Prostate gland (tissue), 2 donors: ENCODE data around the gene ACOX3. TPM values are rescaled to one million over a fixed set of nuclear protein-coding genes. Genes with fewer than 3 reads are reported as not detected.

Experiments used
- DNase-seq: peaks from one replicate; pipeline ENCODE4 v3.0.0-alpha.2; 2019; ENCODE audit warnings: low spot score
- H3K27ac ChIP-seq, 2 donors: fragments of 200-600 bp; sonication (generic); 2 replicates each; pipeline ENCODE4 v1.5.1; 2017 to 2019
- H3K27me3 ChIP-seq: fragments of 200-600 bp; sonication (generic); replicated peaks from 2 replicates; pipeline ENCODE4 v1.5.1; 2019; ENCODE audit not compliant: insufficient read depth
- H3K36me3 ChIP-seq, 2 donors: fragments of 200-600 bp; sonication (generic); 1 replicate in 1 of 2; 2 replicates in 1 of 2; pipeline versions ENCODE4 v1.5.1 to v1.8.1; 2017 to 2019
- H3K4me1 ChIP-seq: fragments of 200-600 bp; sonication (generic); replicated peaks from 2 replicates; pipeline ENCODE4 v1.5.1; 2019
- H3K4me3 ChIP-seq, 2 donors: fragments of 200-600 bp; sonication (generic); 2 replicates each; pipeline ENCODE4 v1.5.1; 2017 to 2019
- H3K9me3 ChIP-seq: fragments of 200-600 bp; sonication (generic); 2 replicates; pipeline ENCODE4 v1.5.1; 2017
- CTCF ChIP-seq, 4 experiments: fragments of 200-600 bp in 2 of 4; fragments of 450-650 bp in 2 of 4; sonication (generic) in 2 of 4; IDR thresholded peaks; 1 replicate in 3 of 4; 2 replicates in 1 of 4; pipeline ENCODE4 v1.5.1; 2016 to 2019; ENCODE audit warnings: antibody characterized with exemption in 4 of 4, mild to moderate bottlenecking in 2 of 4, moderate library complexity in 2 of 4
- POLR2A ChIP-seq: fragments of 450-650 bp; IDR thresholded peaks from one replicate; pipeline ENCODE4 v1.6.1; 2016; ENCODE audit warnings: antibody characterized with exemption, mild to moderate bottlenecking
- POLR2AphosphoS5 ChIP-seq: sonication (generic); formaldehyde crosslinking; IDR thresholded peaks from one replicate; pipeline ENCODE4 v1.6.1; 2017; ENCODE audit warnings: antibody characterized with exemption
- WGBS: methylation state at CpG from one replicate; pipeline ENCODE4 v1.1.5; 2018; 5-methylcytosine and 5-hydroxymethylcytosine counted together
- intact Hi-C: fragments of 100-400 bp; cut with DNase I; formaldehyde crosslinking; loops from one replicate; pipeline ENCODE4 v1.14.2; 2022
- total RNA-seq, 2 donors: library from RNA; depleted of rRNA; stranded (reverse); fragments of >200 nt; gene quantifications; one replicate each; pipeline ENCODE4 v1.1.0, GENCODE V29; 2016

Gene ACOX3
- total RNA-seq, 2 donors from 2014 or later, result 65.7 to 75.4 TPM

- WGBS, result 87% methylated on average over 13 of the region's 13 CpGs
- DNase-seq, result no peak
- H3K27ac ChIP-seq, result no peak overlapping the region
- no peaks in the 10 kb centered on the region for H3K4me1 ChIP-seq
- TF ChIP-seq POLR2A (no peak), POLR2AphosphoS5 (no peak), CTCF (IDR thresholded peaks at IDR 0.05) (no peak)
- no peaks in the 10 kb centered on the region for H3K36me3 ChIP-seq
- no peaks in the 10 kb centered on the region for H3K27me3 ChIP-seq
- no peaks in the 10 kb centered on the region for H3K9me3 ChIP-seq
- intact Hi-C loops, result no loop called here
- H3K4me3 ChIP-seq, result no peak overlapping the region
These were observed 29.0 kb downstream of the ACOX3 start for GRCh38 chr4:8411351-8412180.

GRCh38 chr4:8410641-8411271, 29.8 kb downstream of the ACOX3 start:
- Histone ChIP-seq H3K27me3 (no peaks in the 10 kb centered on the region), H3K36me3 (peaks cover 0 to 3% of the 10 kb centered on the region in 2 donors), H3K4me1 (no peaks in the 10 kb centered on the region), H3K4me3 (no peak overlapping the region), H3K9me3 (no peaks in the 10 kb centered on the region), H3K27ac (no peak overlapping the region)
- TF ChIP-seq POLR2A, result no peak
- TF ChIP-seq POLR2AphosphoS5, result no peak
- peak in 1 of 4 experiments; percentile 35 for TF ChIP-seq CTCF (IDR thresholded peaks at IDR 0.05)
- 60% methylated on average over 26 of the region's 26 CpGs for WGBS
- DNase-seq, result peak; percentile 42
- intact Hi-C loops, result no loop called here

- WGBS, result 74% methylated on average over 9 of the region's 9 CpGs
These were observed 30.4 kb downstream of the ACOX3 start for GRCh38 chr4:8410066-8410625.

GRCh38 chr4:8409264-8410065, 31.1 kb downstream of the ACOX3 start:
- WGBS, result 72% methylated on average over 16 of the region's 17 CpGs
- no peaks in the 10 kb centered on the region for H3K27me3 ChIP-seq
- no peaks in the 10 kb centered on the region for H3K9me3 ChIP-seq
- no peak overlapping the region for H3K27ac ChIP-seq
- intact Hi-C loops, result loop anchor here (10.0 kb wide), 1 partner anchor 235 kb away; no protein-coding TSS in a partner anchor
- peaks cover 0 to 9% of the 10 kb centered on the region in 2 donors for H3K36me3 ChIP-seq
- DNase-seq, result no peak
- TF ChIP-seq POLR2AphosphoS5, result no peak
- no peak for TF ChIP-seq POLR2A
- no peak for TF ChIP-seq CTCF (IDR thresholded peaks at IDR 0.05)
- H3K4me1 ChIP-seq, result no peaks in the 10 kb centered on the region
- no peak overlapping the region for H3K4me3 ChIP-seq

More at GRCh38 chr4:8410066-8410625, 30.4 kb downstream of the ACOX3 start:
- H3K36me3 ChIP-seq, result peaks cover 0 to 9% of the 10 kb centered on the region in 2 donors
- intact Hi-C loops, result no loop called here
- no peak for TF ChIP-seq POLR2A
- no peak for TF ChIP-seq CTCF (IDR thresholded peaks at IDR 0.05)
- no peak for TF ChIP-seq POLR2AphosphoS5
- DNase-seq, result no peak
- no peak overlapping the region for H3K4me3 ChIP-seq
- H3K27me3 ChIP-seq, result no peaks in the 10 kb centered on the region
- no peaks in the 10 kb centered on the region for H3K9me3 ChIP-seq
- no peaks in the 10 kb centered on the region for H3K4me1 ChIP-seq
- no peak overlapping the region for H3K27ac ChIP-seq
